ENCODE data around the gene ANXA3.
"Not testable (repeated sequence)": the region's sequence is repeated elsewhere in the genome, so short reads cannot be mapped to it uniquely, and the experiment has no call there.

The ANXA3 gene

GRCh38 chr4:78551420-78552351 lies at the start of gene ANXA3:
Gene ANXA3, plus strand, starts transcription at chr4:78551770. Its CDS starts 2,704 bp downstream, at chr4:78554474.
- FAIRE-seq: no peak

- FAIRE-seq: not testable (repeated sequence)
These were observed 45.3 kb upstream of the ANXA3 start for GRCh38 chr4:78506260-78506659.

- no peak for FAIRE-seq
These were observed 42.5 kb upstream of the ANXA3 start for GRCh38 chr4:78509043-78509442.

GRCh38 chr4:78510108-78510507 lies 41.5 kb upstream of the ANXA3 start:
- no peak for FAIRE-seq

GRCh38 chr4:78510681-78511080 lies 40.9 kb upstream of the ANXA3 start:
- no peak for FAIRE-seq

- no peak for FAIRE-seq
These were observed 39.1 kb upstream of the ANXA3 start for GRCh38 chr4:78512357-78512920.

GRCh38 chr4:78513411-78513975 lies 38.1 kb upstream of the ANXA3 start:
- no peak for FAIRE-seq

- peak; percentile 83 for FAIRE-seq
These were observed 34.4 kb upstream of the ANXA3 start for GRCh38 chr4:78517050-78517652.

- no peak for FAIRE-seq
These were observed 33.0 kb upstream of the ANXA3 start for GRCh38 chr4:78518561-78518960.

GRCh38 chr4:78519962-78520361 lies 31.6 kb upstream of the ANXA3 start:
- FAIRE-seq: no peak

GRCh38 chr4:78520808-78521226 lies 30.8 kb upstream of the ANXA3 start:
- no peak for FAIRE-seq

- FAIRE-seq: no peak
These were observed 27.6 kb upstream of the ANXA3 start for GRCh38 chr4:78524009-78524408.

GRCh38 chr4:78525559-78525958 lies 26.0 kb upstream of the ANXA3 start:
- no peak for FAIRE-seq

GRCh38 chr4:78527103-78527502 lies 24.5 kb upstream of the ANXA3 start:
- no peak for FAIRE-seq

GRCh38 chr4:78527555-78527954 lies 24.0 kb upstream of the ANXA3 start:
- no peak for FAIRE-seq

- no peak for FAIRE-seq
These were observed 23.2 kb upstream of the ANXA3 start for GRCh38 chr4:78528327-78528726.

GRCh38 chr4:78529569-78530209 lies 21.9 kb upstream of the ANXA3 start:
- no peak for FAIRE-seq

- FAIRE-seq: no peak
These were observed 19.5 kb upstream of the ANXA3 start for GRCh38 chr4:78532046-78532445.

GRCh38 chr4:78533854-78534253 lies 17.7 kb upstream of the ANXA3 start:
- FAIRE-seq: no peak

- FAIRE-seq: no peak
These were observed 17.1 kb upstream of the ANXA3 start for GRCh38 chr4:78534286-78534955.

- no peak for FAIRE-seq
These were observed 9.2 kb upstream of the ANXA3 start for GRCh38 chr4:78542373-78542772.

GRCh38 chr4:78543424-78544125 lies 8.0 kb upstream of the ANXA3 start:
- FAIRE-seq: no peak

Data from TTC549 (cell line).